ENCODE measurements around the gene SINHCAF.
"Not testable (repeated sequence)": the region's sequence is repeated elsewhere in the genome, so short reads cannot be mapped to it uniquely, and the experiment has no call there.

Gene SINHCAF

GRCh38 chr12:31306866-31307265 is 19.1 kb downstream of the SINHCAF start:
- DNase-seq = no peak

GRCh38 chr12:31303466-31303865 is 22.5 kb downstream of the SINHCAF start:
- no peak for DNase-seq

DNA sequence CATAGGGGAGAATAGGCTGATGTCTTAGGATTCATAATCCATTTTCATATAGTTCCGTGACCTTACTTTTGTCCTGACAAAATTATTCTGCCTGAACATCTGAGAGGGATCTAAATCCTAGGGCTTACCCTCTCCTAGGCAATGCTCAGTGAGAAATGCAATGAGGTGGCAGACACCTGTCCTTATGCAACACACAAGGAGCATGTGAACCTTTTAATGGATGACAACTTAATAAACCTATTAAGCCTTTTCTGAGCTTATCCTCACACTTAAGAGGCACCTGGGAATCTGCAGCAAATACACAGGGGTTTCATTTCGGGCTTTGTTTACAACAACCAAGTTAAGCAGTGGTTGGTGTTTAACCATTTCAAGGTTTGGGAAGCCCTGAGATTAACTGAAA is 24.6 kb downstream of the SINHCAF start:
- no peak for DNase-seq

DNA sequence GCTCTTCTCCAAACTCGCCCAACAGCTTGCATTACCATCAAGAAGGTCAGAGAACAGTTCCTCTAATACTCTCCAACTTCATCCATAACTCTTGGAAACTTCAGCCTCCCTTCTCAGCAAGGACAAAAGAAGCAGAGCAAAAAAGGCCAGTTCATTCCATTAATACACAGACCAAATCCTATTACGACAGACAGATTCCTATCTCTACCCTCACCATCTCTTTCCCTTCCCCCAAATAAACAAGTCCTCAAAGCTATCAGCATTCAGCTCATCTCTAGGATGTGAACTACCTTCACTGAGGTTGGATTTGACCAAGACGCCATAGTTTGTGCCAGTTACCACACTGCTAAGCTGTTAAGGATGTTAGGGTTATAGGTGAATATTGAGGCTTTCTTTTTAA is 25.2 kb downstream of the SINHCAF start:
- DNase-seq = no peak

GRCh38 chr12:31300341-31300740 is 25.6 kb downstream of the SINHCAF start:
- DNase-seq = no peak

- no peak for DNase-seq
Measured at GRCh38 chr12:31298922-31299321, 27.0 kb downstream of the SINHCAF start.

GRCh38 chr12:31298515-31298910 is 27.4 kb downstream of the SINHCAF start:
- DNase-seq = no peak

DNA sequence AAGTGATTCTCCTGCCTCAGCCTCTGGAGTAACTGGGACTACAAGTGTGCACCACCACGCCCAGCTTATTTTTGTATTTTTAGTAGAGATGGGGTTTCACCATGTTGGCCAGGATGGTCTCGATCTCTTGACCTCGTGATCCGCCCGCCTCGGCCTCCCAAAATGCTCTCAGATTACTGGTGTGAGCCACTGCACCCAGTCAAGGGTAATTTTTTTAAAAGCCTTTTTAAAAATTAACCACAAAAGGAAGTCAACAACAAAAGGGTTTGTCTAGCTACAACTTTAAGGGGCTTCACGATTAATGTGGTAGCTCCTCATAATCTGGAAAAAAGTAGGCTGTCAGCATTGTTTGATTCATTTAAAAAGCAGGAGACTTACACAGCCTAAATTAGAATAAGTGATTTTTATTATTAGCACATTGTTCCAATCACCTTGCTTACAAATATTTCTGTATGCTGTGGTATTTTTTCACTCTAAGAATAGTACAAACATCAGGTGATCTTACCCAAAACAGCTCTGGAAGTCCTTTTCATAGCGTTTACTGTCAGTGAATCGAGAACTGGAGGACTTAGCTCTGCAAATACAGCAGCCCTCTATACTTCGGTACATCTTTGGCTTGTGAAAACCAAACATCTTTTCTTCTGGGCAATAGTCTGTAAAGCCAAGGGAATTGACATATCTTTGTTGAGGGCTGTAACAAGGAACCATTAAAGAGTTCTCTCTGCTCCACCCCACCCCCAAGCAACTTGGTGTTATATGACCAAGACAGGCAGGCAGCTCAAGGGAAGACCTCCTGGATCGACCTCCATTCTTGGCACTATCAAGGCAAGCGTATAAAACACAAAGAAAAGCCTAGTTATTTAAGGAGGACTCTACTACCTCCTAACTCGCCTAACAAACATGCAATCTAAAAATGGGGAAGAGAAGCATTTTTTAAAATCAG is 28.1 kb downstream of the SINHCAF start:
- no peak for DNase-seq

GRCh38 chr12:31289441-31289840 is 36.5 kb downstream of the SINHCAF start:
- DNase-seq = no peak

DNA sequence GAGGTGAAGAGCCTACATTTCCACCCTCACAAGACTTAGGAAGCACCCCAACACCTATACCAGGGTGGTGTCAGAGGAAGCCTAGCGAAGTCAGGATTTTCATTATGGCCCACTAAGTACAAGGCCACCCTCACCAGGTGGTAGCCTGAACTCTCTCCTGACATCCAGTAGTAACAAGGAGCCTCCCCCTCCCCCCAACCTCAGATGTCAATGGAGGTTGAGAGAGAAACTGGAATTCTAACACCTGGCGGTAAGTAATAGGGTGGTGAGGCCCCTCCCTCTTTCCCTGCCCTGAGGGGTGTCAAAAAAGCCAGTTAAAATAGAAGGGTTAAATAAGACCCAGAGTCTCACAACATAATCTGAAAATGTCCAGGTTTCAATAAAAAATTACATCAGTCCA is 37.6 kb downstream of the SINHCAF start:
- DNase-seq = no peak

DNA sequence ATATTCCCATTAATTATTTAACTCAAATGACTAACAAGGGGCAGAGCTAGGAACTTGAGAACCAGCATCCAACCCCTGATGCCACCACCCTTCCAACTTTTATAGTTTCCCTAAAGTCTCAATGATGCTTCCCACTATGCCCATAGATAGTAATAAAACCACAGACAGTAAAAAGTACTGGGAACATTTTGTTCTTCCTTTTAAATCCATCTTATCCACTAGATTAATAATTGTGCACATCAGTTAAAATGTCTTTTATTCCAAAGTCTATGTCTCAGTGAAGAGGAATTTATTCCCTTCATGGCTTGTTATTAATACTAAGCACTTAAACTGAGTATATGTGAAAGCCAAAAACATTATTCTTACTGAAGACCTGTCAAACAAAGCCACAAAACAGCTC is 45.8 kb downstream of the SINHCAF start:
- DNase-seq = no peak

DNA sequence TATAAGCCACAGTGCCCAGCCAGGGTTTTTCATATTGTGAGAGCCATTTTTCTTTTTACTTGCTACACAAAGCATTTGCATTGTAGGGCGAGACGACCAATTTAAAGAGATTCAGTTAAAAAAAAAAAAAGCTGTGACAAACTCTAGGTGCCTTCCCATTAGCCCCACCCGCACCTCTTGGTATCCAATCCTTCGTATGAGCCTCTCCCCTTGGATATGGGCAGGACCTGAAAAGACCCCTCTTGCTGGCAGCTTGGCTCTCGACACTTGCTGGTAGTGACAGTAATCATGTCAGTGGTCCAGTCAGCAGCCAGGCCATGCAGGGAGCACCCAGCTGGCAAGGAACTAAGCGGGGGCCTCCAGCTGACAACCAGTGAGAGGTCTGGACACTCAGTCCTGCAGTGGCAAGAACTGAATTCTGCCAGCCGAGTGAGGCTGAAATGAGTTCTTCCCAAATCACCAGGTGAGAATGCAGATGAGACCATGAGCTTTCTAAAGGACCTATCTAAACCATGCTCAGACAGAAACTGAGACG is 46.5 kb downstream of the SINHCAF start:
- no peak for DNase-seq

DNA sequence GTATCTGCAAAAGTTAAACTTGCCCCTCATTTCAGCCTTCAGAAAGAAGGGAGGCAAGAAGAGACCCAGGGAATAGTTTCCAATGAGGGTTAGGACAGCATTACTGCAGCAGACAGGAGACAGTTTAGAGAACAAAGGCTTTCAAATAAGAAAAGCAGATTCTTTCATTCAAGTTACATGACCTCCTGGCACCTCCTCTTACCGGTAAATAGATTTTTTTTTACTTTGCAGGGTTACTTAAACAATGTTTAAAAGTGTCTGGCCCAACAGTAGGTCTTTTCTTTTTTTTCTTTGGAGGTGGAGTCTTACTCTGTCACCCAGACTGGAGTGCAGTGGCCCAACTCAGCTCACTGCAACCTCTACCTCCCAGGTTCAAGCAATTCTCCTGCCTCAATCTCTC is 47.1 kb downstream of the SINHCAF start:
- DNase-seq = no peak

DNA sequence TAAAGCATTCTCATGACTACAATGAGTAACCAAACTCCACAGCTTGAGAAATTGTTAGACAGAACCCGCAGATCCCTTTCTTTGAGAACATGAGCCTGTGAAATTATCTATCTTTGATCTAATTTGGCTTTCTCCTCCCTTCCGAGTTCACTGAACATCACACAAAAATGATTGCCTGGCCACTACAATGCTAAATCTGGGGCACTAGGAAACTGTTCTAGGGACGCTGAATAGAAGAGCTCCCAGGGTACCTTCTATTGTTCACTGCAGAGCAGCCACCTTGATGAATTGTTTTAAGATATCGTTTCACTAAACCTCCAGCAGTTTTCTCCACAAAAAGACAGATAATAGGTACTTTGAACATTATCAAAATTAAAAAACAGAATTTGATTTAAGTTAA is 47.5 kb downstream of the SINHCAF start:
- DNase-seq = no peak

GRCh38 chr12:31277081-31277480 is 48.9 kb downstream of the SINHCAF start:
- no peak for DNase-seq

- DNase-seq = no peak
Measured at GRCh38 chr12:31275491-31275890, 50.5 kb downstream of the SINHCAF start.

DNA sequence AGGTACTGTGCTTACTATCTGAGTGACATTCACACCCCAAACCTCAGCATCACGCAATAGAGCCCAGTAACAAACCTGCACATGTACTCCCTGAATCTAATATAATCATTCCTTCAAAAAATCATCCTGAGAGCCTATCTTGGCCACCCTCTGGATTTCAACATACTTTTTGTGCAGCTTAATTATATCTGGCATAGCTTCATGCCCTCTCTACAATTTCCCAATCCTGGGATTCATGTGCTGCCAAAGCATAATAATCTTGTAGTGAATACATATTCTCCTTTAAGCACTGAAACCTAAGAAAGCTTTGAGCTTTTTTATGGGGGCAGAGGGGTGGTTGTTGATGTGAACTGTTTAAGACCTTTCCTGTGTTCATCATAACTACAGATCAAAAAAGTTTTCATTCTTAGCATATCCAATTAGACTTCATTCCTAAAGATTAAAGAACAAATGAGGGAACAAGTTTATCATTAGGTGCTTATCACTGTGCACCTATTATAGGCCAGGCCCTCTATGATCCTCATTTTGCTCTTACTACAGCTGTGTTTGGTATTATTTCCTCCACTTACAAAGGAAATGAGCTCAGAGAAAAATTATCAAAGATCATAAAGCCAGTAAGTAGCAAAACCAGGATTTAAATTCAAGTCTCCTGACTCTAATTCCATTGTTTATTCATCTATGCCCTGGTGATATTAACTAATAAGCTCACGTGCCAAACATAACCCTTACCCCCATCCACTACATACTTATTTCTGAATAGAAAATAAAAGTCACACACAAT is 51.2 kb downstream of the SINHCAF start:
- DNase-seq = no peak

GRCh38 chr12:31273794-31274193 is 52.2 kb downstream of the SINHCAF start:
- not testable (repeated sequence) for DNase-seq

DNA sequence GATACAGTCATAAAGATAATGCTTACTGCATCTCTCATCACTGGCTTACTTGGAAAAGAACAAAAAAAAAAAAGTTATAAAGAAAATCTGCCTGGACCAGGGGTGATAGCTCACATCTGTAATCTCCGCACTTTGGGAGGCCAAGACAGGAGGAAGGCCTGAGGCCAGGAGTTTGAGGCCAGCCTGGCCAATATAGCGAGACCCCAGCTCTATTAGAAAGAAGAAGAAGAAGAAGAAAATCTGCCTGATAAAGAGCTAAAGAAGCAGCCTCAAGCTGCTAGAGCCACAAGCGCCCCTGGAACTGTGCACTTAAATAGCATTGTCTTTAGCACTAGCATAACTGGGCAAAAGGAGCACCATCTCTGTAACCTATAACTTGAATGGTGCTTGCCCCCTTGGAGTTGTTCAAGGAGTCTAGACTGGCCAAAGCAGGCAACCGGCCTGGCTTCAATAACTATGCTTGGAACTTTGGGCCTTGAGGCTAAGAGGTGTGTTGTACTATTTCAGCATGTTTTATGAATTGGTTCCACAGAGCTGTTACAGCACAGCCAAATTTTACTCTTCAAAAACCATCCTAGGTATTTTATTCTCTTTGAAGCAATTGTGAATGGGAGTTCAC is 53.2 kb downstream of the SINHCAF start:
- DNase-seq = no peak

- no peak for DNase-seq
Measured at GRCh38 chr12:31267966-31268365, 58.0 kb downstream of the SINHCAF start.

GRCh38 chr12:31265722-31266121 is 60.2 kb downstream of the SINHCAF start:
- DNase-seq = no peak

GRCh38 chr12:31263661-31264060 is 62.3 kb downstream of the SINHCAF start:
- DNase-seq = no peak

- DNase-seq = no peak
Measured at GRCh38 chr12:31261744-31262143, 64.2 kb downstream of the SINHCAF start.
